OCI-LY1 (cell line): ENCODE data around the gene MYOZ3.

ENCODE experiments used
- H2AFZ ChIP-seq: fragments of 200-600 bp; sonication (generic), shearing (Covaris generic); 2 replicates; pipeline ENCODE4 v1.6.0; 2014; ENCODE audit warnings: antibody characterized with exemption, mild to moderate bottlenecking, low read length
- H3F3A ChIP-seq: fragments of 200-600 bp; sonication (generic), shearing (Covaris generic); 2 replicates; pipeline ENCODE4 v1.6.0; 2014; ENCODE audit warnings: mild to moderate bottlenecking, antibody characterized with exemption, low read length, moderate library complexity; ENCODE audit not compliant: insufficient read depth
- H3K27ac ChIP-seq: fragments of 200-600 bp; sonication (generic); 2 replicates; pipeline ENCODE4 v1.5.1; 2014; ENCODE audit warnings: low read length, mixed run types, mild to moderate bottlenecking, low read depth; ENCODE audit not compliant: poor library complexity, severe bottlenecking
- H3K27me3 ChIP-seq: fragments of 200-600 bp; sonication (generic); 2 replicates; pipeline ENCODE4 v1.6.0; 2014; ENCODE audit warnings: antibody characterized with exemption, mild to moderate bottlenecking, low read length, moderate library complexity; ENCODE audit not compliant: insufficient read depth
- H3K36me3 ChIP-seq: fragments of 200-600 bp; sonication (generic); 2 replicates; pipeline ENCODE4 v1.6.1; 2014; ENCODE audit warnings: mild to moderate bottlenecking, antibody characterized with exemption, low read length, moderate library complexity, mixed read lengths; ENCODE audit not compliant: insufficient read depth
- H3K4me1 ChIP-seq: fragments of 200-600 bp; sonication (generic); 2 replicates; pipeline ENCODE4 v1.5.1; 2014; ENCODE audit warnings: mild to moderate bottlenecking, low read length, moderate library complexity; ENCODE audit not compliant: insufficient read depth, severe bottlenecking
- H3K4me2 ChIP-seq: fragments of 200-600 bp; sonication (generic), shearing (Covaris generic); 2 replicates; pipeline ENCODE4 v1.6.1; 2014; ENCODE audit warnings: low read length
- H3K4me3 ChIP-seq: fragments of 200-600 bp; sonication (generic); 2 replicates; pipeline ENCODE4 v1.5.1; 2014; ENCODE audit warnings: low read length, low read depth, mild to moderate bottlenecking, mixed read lengths; ENCODE audit not compliant: poor library complexity, severe bottlenecking
- H3K79me2 ChIP-seq: fragments of 200-600 bp; shearing (Covaris generic); 2 replicates; pipeline ENCODE4 v1.6.1; 2016; ENCODE audit warnings: mixed run types, low read length, mixed read lengths; ENCODE audit not compliant: insufficient read depth
- H3K9ac ChIP-seq: fragments of 200-600 bp; sonication (generic), shearing (Covaris generic); 2 replicates; pipeline ENCODE4 v1.6.1; 2014; ENCODE audit warnings: mild to moderate bottlenecking, low read length, mixed read lengths
- H3K9me2 ChIP-seq: fragments of 200-600 bp; sonication (generic), shearing (Covaris generic); 2 replicates; pipeline ENCODE4 v1.6.1; 2014; ENCODE audit warnings: low read depth, mild to moderate bottlenecking, low read length, mixed read lengths
- H3K9me3 ChIP-seq: fragments of 200-600 bp; shearing (Covaris generic); 2 replicates; pipeline ENCODE4 v1.6.1; 2014; ENCODE audit warnings: low read length, mixed read lengths
- H4K20me1 ChIP-seq: fragments of 200-600 bp; sonication (generic), shearing (Covaris generic); 2 replicates; pipeline ENCODE4 v1.6.0; 2016; ENCODE audit warnings: mild to moderate bottlenecking, low read length; ENCODE audit not compliant: insufficient read depth
- EZH2 ChIP-seq: fragments of 200-600 bp; sonication (generic), shearing (Covaris generic); IDR thresholded peaks from 2 replicates; pipeline ENCODE4 v1.8.0; 2017; ENCODE audit warnings: borderline replicate concordance, mixed run types, mild to moderate bottlenecking, antibody characterized with exemption, low read length, moderate library complexity, mixed read lengths
- TF ChIP-seq, protein P1 (sequence below): fragments of 200-600 bp; sonication (generic), shearing (Covaris generic); IDR thresholded peaks from 2 replicates; pipeline ENCODE4 v1.5.1; 2017; ENCODE audit warnings: mild to moderate bottlenecking, antibody characterized with exemption, low read length, moderate library complexity, mixed read lengths

The MYOZ3 gene

DNA sequence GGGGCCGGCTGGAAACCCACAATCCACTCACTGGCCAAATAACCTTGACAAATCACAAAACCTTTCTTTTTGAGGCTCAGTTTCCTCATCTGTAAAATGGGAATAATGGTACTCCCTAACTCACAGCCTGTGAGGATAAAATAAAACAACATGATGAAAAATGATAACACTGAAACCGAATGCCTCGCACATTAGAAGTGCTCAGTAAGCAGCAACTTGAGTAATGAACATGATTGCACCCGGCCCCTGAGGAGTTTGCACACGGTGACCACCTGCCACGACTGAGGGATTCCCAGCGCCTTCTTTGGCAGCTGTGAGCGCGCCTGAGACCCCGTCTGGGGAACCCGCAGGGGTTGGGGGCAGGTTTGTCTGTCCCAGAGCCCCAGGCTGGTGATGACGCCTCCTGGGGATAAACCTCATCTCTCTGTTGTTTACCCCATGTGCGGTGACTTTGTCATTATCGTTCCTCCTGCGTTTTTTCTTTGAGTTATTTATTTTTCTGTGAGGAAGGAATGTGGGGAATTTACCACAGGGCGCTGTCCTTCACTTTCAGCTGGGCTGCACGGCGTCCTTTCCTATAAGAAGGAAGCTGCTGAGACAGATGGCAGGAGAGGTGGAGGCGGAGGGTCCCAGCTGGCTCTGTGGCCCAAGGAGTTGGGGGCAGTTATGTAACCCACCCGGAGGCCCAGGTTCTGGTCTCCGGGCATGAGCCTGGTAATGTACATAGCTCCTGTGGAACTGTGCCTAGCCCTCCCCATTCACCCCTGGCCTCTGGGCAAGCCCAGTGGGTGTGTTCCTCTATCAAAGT lies 23.6 kb upstream of the MYOZ3 start:
- Histone ChIP-seq H2AFZ (no peak overlapping the region), H3K4me3 (no peak overlapping the region), H3K9me3 (no peaks in the 10 kb centered on the region), H3K4me2 (no peak overlapping the region), H3K9me2 (no peaks in the 10 kb centered on the region), H3K27ac (no peak overlapping the region), H3F3A (no peaks in the 10 kb centered on the region), H3K9ac (no peak overlapping the region), H3K27me3 (0 out of 2 replicates have a peak, but pooled peaks cover 3% of the 10 kb centered on the region), H4K20me1 (no peaks in the 10 kb centered on the region), H3K4me1 (no peaks in the 10 kb centered on the region), H3K36me3 (no peaks in the 10 kb centered on the region), H3K79me2 (no peaks in the 10 kb centered on the region)
- TF ChIP-seq, protein P1, sequence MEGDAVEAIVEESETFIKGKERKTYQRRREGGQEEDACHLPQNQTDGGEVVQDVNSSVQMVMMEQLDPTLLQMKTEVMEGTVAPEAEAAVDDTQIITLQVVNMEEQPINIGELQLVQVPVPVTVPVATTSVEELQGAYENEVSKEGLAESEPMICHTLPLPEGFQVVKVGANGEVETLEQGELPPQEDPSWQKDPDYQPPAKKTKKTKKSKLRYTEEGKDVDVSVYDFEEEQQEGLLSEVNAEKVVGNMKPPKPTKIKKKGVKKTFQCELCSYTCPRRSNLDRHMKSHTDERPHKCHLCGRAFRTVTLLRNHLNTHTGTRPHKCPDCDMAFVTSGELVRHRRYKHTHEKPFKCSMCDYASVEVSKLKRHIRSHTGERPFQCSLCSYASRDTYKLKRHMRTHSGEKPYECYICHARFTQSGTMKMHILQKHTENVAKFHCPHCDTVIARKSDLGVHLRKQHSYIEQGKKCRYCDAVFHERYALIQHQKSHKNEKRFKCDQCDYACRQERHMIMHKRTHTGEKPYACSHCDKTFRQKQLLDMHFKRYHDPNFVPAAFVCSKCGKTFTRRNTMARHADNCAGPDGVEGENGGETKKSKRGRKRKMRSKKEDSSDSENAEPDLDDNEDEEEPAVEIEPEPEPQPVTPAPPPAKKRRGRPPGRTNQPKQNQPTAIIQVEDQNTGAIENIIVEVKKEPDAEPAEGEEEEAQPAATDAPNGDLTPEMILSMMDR: no peak
- TF ChIP-seq EZH2: no peak

DNA sequence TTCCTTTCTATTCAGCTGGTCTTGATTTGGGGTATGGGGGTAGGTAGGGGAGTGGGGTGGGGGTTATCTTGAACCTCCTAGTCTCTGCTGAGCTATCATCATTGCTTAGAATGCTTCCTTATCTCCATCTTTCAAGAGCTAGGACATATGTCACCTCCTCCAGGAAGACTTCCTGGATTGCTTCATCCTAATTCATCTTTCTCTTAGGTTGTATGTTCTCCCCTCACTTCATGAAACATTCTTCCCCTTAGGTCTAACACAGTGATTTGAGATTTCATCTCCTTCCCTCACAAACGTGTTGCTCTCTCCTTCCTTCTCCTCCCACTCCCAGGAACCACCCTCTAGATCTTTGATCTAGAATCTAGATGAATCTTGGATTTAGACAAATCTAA lies 23.0 kb upstream of the MYOZ3 start:
- H3K36me3 ChIP-seq: no peaks in the 10 kb centered on the region
- no peaks in the 10 kb centered on the region for H3F3A ChIP-seq
- H3K27ac ChIP-seq: no peak overlapping the region
- no peak overlapping the region for H3K4me2 ChIP-seq
- H3K4me1 ChIP-seq: no peaks in the 10 kb centered on the region
- H3K27me3 ChIP-seq: 0 out of 2 replicates have a peak, but pooled peaks cover 5% of the 10 kb centered on the region
- no peaks in the 10 kb centered on the region for H3K9me2 ChIP-seq
- no peak overlapping the region for H2AFZ ChIP-seq
- no peaks in the 10 kb centered on the region for H4K20me1 ChIP-seq
- no peak overlapping the region for H3K9ac ChIP-seq
- no peak overlapping the region for H3K4me3 ChIP-seq
- H3K9me3 ChIP-seq: no peaks in the 10 kb centered on the region
- TF ChIP-seq EZH2: no peak
- TF ChIP-seq, protein P1: no peak
- no peaks in the 10 kb centered on the region for H3K79me2 ChIP-seq

DNA sequence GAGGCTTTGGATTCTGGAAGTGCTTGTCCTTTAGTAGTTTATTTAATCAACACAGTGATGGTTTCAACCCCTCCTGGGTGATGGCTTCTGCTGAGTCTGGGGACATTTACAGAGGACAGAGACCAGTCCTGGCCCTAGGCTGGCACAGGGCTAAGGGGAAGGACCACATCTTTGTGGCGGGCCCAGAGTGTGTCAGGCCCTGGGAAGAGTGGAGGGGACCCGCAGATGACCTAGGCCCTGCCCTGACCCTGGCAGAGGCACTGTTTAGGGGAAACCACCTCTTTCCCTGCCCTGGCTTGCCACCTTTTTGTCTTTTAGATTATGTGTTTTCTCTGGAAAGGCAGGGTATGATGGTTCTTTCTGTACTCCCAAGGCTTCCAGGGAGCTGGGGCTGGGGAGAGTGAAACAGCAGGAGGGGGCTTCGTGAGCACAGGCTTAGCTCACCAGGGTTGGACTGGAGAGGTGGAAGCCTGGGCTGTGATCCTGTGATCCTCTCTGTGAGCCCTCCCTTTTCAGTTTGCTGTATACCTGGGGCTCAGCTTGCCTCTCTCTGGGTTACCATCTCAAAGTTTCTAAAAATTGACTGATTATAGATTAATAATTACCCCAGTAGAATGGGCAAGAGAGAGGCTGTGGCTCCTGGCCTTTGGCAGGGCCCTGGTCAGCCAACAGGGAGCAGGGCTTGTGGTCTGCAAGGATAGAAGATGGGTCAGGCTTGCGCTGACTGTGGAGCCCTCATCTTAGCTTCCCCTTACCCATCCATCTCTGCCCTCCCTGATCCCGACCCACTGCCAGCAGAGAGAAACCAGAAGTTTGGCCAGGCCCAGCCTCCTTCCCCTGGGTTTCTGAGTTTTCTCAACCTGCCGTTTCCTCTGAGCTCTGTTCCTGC lies 22.3 kb upstream of the MYOZ3 start:
- no peak overlapping the region for H2AFZ ChIP-seq
- no peaks in the 10 kb centered on the region for H3K79me2 ChIP-seq
- no peaks in the 10 kb centered on the region for H3K9me2 ChIP-seq
- no peak overlapping the region for H3K4me3 ChIP-seq
- H3K4me2 ChIP-seq: no peak overlapping the region
- H3K9me3 ChIP-seq: no peaks in the 10 kb centered on the region
- no peaks in the 10 kb centered on the region for H3K4me1 ChIP-seq
- no peaks in the 10 kb centered on the region for H3K36me3 ChIP-seq
- H3K9ac ChIP-seq: no peak overlapping the region
- H4K20me1 ChIP-seq: no peaks in the 10 kb centered on the region
- no peaks in the 10 kb centered on the region for H3F3A ChIP-seq
- H3K27me3 ChIP-seq: 0 out of 2 replicates have a peak, but pooled peaks cover 5% of the 10 kb centered on the region
- TF ChIP-seq, protein P1: no peak
- no peak overlapping the region for H3K27ac ChIP-seq
